Nephron (organoid): ENCODE data around the gene RTN4RL2.

ENCODE experiments used
- H3K27ac Mint-ChIP-seq, 3 experiments: 2 replicates each; pipeline ENCODE4 v1.8.0; 2020; ENCODE audit warnings: mixed read lengths in 3 of 3, mild to moderate bottlenecking in 2 of 3, moderate library complexity in 1 of 3
- H3K27me3 Mint-ChIP-seq: 2 replicates; pipeline ENCODE4 v1.8.0; 2021; ENCODE audit warnings: low read depth, mild to moderate bottlenecking, moderate library complexity, mixed read lengths
- H3K36me3 Mint-ChIP-seq: 2 replicates; pipeline ENCODE4 v1.8.0; 2020; ENCODE audit warnings: low read depth, mixed read lengths
- H3K4me1 Mint-ChIP-seq: 2 replicates; pipeline ENCODE4 v1.8.0; 2020; ENCODE audit warnings: mixed read lengths
- H3K4me3 Mint-ChIP-seq, 3 experiments: 2 replicates each; pipeline ENCODE4 v1.8.0; 2020; ENCODE audit warnings: mild to moderate bottlenecking in 3 of 3, mixed read lengths in 3 of 3, moderate library complexity in 2 of 3
- H3K9me3 Mint-ChIP-seq: 2 replicates; pipeline ENCODE4 v1.8.0; 2020; ENCODE audit warnings: mixed read lengths
- CTCF ChIP-seq, 3 experiments: fragments of 200-600 bp; sonication (generic); IDR thresholded peaks; one replicate each; pipeline ENCODE4 v1.5.0; 2021; ENCODE audit warnings: antibody characterized with exemption in 3 of 3; ENCODE audit not compliant: unreplicated experiment in 3 of 3

RTN4RL2 gene

GRCh38 chr11:57482782-57483561, 22.6 kb downstream of the RTN4RL2 start:
- Mint-ChIP-seq H3K36me3 (no peaks in the 10 kb centered on the region), H3K27me3 (peaks cover 54% of the 10 kb centered on the region), H3K9me3 (no peaks in the 10 kb centered on the region), H3K27ac (no peak overlapping the region), H3K4me3 (peak overlapping the region; percentile 62 to 79 (median 75)), H3K4me1 (peaks cover 13% of the 10 kb centered on the region)
- peak; percentile 73 to 79 (median 76) for TF ChIP-seq CTCF (IDR thresholded peaks at IDR 0.05; ENCODE audit: unreplicated experiment in 3 of 3)

GRCh38 chr11:57483562-57483918, 23.2 kb downstream of the RTN4RL2 start:
- Mint-ChIP-seq H3K27me3 (peaks cover 49% of the 10 kb centered on the region), H3K4me1 (peaks cover 18% of the 10 kb centered on the region), H3K4me3 (peak overlapping the region; percentile 62 to 79 (median 75)), H3K36me3 (no peaks in the 10 kb centered on the region), H3K27ac (no peak overlapping the region), H3K9me3 (no peaks in the 10 kb centered on the region)
- no peak for TF ChIP-seq CTCF (IDR thresholded peaks at IDR 0.05; ENCODE audit: unreplicated experiment in 3 of 3)

DNA sequence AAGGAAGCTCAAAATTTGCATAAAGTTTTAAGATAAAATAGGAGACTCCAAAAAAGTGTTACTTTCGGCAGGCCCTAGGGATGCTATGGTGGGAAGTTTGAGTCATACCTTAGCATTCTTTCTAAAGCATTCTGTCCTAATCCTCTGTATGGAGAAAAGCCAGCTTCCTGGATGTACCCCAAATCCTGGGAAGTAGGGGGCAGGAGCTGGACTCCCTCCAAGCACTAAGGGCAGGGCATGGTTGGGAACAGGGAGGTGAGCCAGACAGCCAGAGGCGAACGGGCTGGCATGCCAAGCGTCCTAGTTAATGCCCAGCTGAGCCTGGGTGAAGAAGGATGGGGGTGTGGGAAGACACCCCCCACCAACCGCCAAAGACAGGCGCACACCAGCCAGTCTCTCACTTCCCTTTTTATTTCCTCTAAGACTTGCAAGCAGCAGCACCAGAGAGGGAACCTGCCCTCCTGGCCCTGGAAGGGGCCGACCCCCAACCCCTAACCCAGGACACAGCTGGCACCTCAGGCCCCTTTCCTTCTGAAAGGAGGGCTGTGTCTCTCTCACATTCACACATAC, 23.9 kb downstream of the RTN4RL2 start:
- no peak for TF ChIP-seq CTCF (IDR thresholded peaks at IDR 0.05; ENCODE audit: unreplicated experiment in 3 of 3)
- H3K4me3 Mint-ChIP-seq = no peak overlapping the region
- peaks cover 43% of the 10 kb centered on the region for H3K27me3 Mint-ChIP-seq
- no peaks in the 10 kb centered on the region for H3K36me3 Mint-ChIP-seq
- peaks cover 23% of the 10 kb centered on the region for H3K4me1 Mint-ChIP-seq
- H3K27ac Mint-ChIP-seq = no peak overlapping the region
- no peaks in the 10 kb centered on the region for H3K9me3 Mint-ChIP-seq

DNA sequence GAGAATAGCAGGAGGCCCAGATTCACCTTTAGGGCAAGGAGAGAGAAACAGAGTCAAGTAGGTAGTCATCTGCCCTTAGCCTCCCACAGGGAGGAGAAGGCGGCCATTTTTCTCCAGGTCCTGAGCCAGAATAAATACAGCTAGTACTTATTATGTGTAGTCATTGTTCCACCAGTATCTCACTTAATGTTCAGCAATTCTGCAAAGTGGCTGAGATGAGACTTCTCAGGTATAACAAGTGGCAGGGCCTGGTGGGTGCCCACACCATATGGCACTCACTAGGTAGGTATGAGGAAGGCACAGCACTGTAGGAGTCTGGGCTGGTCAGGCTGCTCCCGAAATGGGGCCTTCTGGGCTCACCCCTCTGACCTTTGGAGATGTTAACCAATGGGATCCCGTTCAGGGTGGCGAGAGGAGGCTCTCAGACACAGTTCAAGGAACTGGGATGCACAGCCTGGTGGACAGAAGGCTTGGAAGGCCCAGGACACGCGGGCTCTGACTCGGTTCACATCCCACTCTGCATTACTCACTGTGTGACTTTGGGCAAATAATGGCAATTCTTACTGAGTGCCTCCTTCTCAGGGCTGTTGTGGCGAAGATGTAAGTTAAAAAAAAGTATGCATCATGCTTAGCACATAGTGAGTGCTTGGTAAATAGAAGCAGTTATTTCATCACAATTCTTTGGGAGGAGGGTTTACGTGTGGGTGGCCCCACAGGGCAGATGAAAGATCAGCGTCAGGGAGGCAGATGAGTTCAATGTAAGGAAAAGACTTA, 25.1 kb downstream of the RTN4RL2 start:
- no peaks in the 10 kb centered on the region for H3K9me3 Mint-ChIP-seq
- no peaks in the 10 kb centered on the region for H3K36me3 Mint-ChIP-seq
- H3K27me3 Mint-ChIP-seq = peaks cover 32% of the 10 kb centered on the region
- no peak for TF ChIP-seq CTCF (IDR thresholded peaks at IDR 0.05; ENCODE audit: unreplicated experiment in 3 of 3)
- peaks cover 22% of the 10 kb centered on the region for H3K4me1 Mint-ChIP-seq
- H3K4me3 Mint-ChIP-seq = no peak overlapping the region
- H3K27ac Mint-ChIP-seq = no peak overlapping the region

DNA sequence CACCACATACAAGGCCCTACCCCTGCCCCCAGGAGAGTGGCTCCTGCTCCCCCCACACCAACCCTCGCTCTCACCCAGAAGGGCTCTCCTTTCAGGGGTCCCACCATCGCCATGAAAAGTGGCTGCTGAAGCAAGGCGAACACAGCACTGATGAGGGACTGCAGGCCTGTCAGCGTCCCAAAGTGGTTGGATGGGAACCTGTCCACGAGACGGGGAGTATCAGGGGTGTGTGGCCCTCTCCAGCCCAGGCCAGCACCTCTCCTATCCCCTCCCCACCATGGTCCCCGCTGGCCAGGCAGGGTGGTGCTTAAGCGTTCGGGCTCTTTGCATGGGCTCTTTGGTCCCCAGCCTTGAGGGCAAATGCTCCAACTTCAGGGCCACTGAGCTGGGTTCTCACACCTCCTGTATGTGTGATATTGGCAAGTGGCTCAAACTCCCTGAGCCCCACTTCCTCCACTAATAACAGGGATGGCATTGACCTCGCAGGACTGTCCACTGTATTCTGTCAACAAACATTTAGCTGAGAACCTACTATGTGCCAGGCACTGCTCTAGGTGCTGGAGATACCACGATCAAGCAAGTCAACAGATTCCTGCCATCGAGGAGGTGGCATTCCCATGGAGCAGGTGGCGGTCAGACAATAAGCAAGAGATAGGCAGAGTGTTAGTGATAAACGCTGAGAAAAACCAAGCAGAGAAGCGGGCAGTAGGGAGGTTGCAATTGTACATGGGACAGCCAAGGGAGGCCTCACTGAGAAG, 26.9 kb downstream of the RTN4RL2 start:
- H3K4me3 Mint-ChIP-seq = no peak overlapping the region
- H3K36me3 Mint-ChIP-seq = no peaks in the 10 kb centered on the region

More for the DNA sequence above, 26.9 kb downstream of the RTN4RL2 start:
- Mint-ChIP-seq H3K27me3 (peaks cover 14% of the 10 kb centered on the region), H3K9me3 (no peaks in the 10 kb centered on the region), H3K27ac (peak overlapping the region in 1 of 3 experiments; percentile 20), H3K4me1 (peaks cover 24% of the 10 kb centered on the region)
- TF ChIP-seq CTCF (IDR thresholded peaks at IDR 0.05; ENCODE audit: unreplicated experiment in 3 of 3) = no peak
